K562 (cell line): ENCODE results near the gene ENG. TPM values are rescaled to one million over a fixed set of nuclear protein-coding genes. Genes with fewer than 3 reads are reported as not detected.

ENCODE experiments used
- ARID2 ChIP-seq: fragments of 450-650 bp; IDR thresholded peaks from 2 replicates; pipeline ENCODE4 v1.6.1; 2017; ENCODE audit warnings: antibody characterized with exemption, mild to moderate bottlenecking
- BACH1 ChIP-seq: fragments of 200-800 bp; sonication (Bioruptor generic); IDR thresholded peaks from 2 replicates; pipeline ENCODE4 v1.6.1; 2016; ENCODE audit warnings: missing genetic modification characterization, missing compliant biosample characterization
- DPF2 ChIP-seq: fragments of 450-650 bp; IDR thresholded peaks from 2 replicates; pipeline ENCODE4 v1.6.1; 2016
- GATAD2B ChIP-seq: fragments of 450-650 bp; IDR thresholded peaks from 2 replicates; pipeline ENCODE4 v1.6.1; 2017; ENCODE audit warnings: mild to moderate bottlenecking, borderline replicate concordance
- HMG20B ChIP-seq: fragments of 250-450 bp; sonication (Bioruptor Pico); IDR thresholded peaks from 2 replicates; pipeline ENCODE4 v1.5.0; 2021; ENCODE audit warnings: mild to moderate bottlenecking
- MAFG ChIP-seq: fragments of 450-650 bp; conservative IDR thresholded peaks from 2 replicates; pipeline ENCODE4 v1.6.1; 2016; ENCODE audit warnings: missing genetic modification characterization, missing compliant biosample characterization
- MECOM ChIP-seq: fragments of 250-450 bp; sonication (Bioruptor Pico); IDR thresholded peaks from 2 replicates; pipeline ENCODE4 v1.8.0; 2022; ENCODE audit warnings: inconsistent platforms
- SRF ChIP-seq, 2 experiments: fragments of 250-450, 450-650 bp in 1 of 2; sonication (Bioruptor Pico) in 1 of 2; sonication (generic) in 1 of 2; formaldehyde crosslinking; IDR thresholded peaks; 2 replicates each; pipeline versions ENCODE4 v1.5.0 to v1.5.1; 2020 to 2022; ENCODE audit warnings: mild to moderate bottlenecking in 1 of 2, missing genetic modification reagents in 1 of 2
- SUPT5H ChIP-seq: fragments of 450-650 bp; IDR thresholded peaks from 2 replicates; pipeline ENCODE4 v1.6.1; 2016
- ZNF431 ChIP-seq: sonication (generic); formaldehyde crosslinking; IDR thresholded peaks from 2 replicates; pipeline ENCODE4 v1.8.0; 2022; ENCODE audit warnings: mild to moderate bottlenecking, missing genetic modification reagents
- polyA plus RNA-seq, 8 experiments: library from polyadenylated mRNA; depleted of rRNA in 4 of 8; stranded (reverse) in 5 of 8; unstranded in 3 of 8; fragments of >200 nt; fragmentation: Nextera tagmentation in 2 of 8; fragmentation: Illumina TruSeq in 1 of 8; extraction: Ambion mirVana in 2 of 8; extraction: Trizol in 1 of 8; gene quantifications; 2 replicates each; pipeline versions ENCODE4 v1.2.1 to v1.2.3, GENCODE V29; 2011 to 2014; ENCODE audit warnings: inconsistent platforms in 1 of 8, missing spikeins in 1 of 8
- total RNA-seq, 7 experiments: library from RNA; depleted of rRNA in 6 of 7; stranded (reverse); fragments of >200 nt in 6 of 7; fragmentation: Illumina TruSeq in 2 of 7; extraction: Trizol in 2 of 7; gene quantifications; 2 replicates each; pipeline versions ENCODE4 v1.2.1 to v1.2.3, GENCODE V29; 2011 to 2021; ENCODE audit warnings: low replicate concordance in 1 of 7
- TF ChIP-seq, protein P1 (sequence below): fragments of 450-650 bp; IDR thresholded peaks from 2 replicates; pipeline ENCODE4 v1.6.1; 2017; ENCODE audit warnings: antibody characterized with exemption
- TF ChIP-seq, protein P2 (sequence below), 2 experiments: fragments of 450-650 bp in 1 of 2; sonication (generic) in 1 of 2; formaldehyde crosslinking in 1 of 2; IDR thresholded peaks; 2 replicates each; pipeline versions ENCODE4 v1.7.1 to v1.9.0; 2016 to 2022; ENCODE audit warnings: inconsistent platforms in 1 of 2, mild to moderate bottlenecking in 1 of 2, missing genetic modification reagents in 1 of 2
- TF ChIP-seq, protein P3 (sequence below): IDR thresholded peaks from 2 replicates; pipeline ENCODE4 v1.6.1; 2016; ENCODE audit warnings: missing genetic modification characterization, missing compliant biosample characterization

Gene ENG
- total and polyA plus RNA-seq, 9 of the 15 experiments (the other 6 are each of a cell fraction or from before 2014, with no cell fraction given): 0.04 to 0.40 (median 0.14) TPM; not detected in 1

DNA sequence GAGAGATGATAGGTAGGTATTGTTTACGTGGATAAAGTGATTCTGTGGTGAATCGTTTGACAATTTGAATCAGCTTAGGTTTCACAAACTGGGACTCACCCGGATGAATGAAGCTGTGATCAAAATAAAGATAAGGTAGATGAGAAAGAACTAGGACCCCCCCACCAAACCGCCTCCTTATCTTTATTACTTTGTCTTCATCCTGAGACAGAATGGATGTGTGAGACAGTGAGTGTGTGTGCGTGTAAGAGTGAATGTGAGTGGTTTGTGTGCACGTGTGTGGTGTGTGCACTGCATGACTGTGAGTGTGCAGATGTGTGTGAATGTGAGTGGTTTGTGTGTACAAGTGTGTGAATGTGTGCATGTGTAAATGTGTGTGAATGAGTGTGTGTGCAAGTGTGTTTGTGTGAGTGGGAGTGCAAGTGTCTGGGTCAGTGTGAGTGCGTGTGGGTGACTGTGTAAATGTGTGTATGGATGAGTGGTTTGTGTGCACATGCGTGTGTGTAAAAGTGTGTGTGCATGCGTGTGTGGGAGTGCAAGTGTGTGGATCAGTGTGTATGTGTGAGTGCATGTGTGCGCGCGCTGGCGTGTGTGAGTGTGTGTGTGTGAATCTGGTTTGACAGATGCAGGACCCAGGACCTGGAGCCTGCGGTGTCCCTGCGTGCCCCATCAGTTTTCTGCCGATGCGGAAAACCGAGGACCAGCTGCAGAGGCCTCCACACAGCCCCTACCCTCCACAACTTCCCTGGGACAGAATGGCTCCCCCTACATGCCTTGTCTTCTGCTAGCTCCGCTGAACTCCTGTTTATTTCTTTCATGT lies 11.4 kb upstream of the ENG start (continued):
- TF ChIP-seq, protein P1, sequence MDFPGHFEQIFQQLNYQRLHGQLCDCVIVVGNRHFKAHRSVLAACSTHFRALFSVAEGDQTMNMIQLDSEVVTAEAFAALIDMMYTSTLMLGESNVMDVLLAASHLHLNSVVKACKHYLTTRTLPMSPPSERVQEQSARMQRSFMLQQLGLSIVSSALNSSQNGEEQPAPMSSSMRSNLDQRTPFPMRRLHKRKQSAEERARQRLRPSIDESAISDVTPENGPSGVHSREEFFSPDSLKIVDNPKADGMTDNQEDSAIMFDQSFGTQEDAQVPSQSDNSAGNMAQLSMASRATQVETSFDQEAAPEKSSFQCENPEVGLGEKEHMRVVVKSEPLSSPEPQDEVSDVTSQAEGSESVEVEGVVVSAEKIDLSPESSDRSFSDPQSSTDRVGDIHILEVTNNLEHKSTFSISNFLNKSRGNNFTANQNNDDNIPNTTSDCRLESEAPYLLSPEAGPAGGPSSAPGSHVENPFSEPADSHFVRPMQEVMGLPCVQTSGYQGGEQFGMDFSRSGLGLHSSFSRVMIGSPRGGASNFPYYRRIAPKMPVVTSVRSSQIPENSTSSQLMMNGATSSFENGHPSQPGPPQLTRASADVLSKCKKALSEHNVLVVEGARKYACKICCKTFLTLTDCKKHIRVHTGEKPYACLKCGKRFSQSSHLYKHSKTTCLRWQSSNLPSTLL: peak; percentile 73
- TF ChIP-seq BACH1 (tag) (0 out of 2 replicates have a peak, but pooled peaks have one; percentile 42), MECOM (CRISPR knock-in tag) (no peak), SRF (CRISPR knock-in tag; IDR thresholded peaks at IDR 0.05) (no peak), SUPT5H (peak; percentile 55), ARID2 (no peak), HMG20B (CRISPR knock-in tag) (no peak), MAFG (tag) (0 out of 2 replicates have a peak, but pooled peaks have one; percentile 9), ZNF431 (CRISPR knock-in tag) (0 out of 2 replicates have a peak, but pooled peaks have one; percentile 20), DPF2 (peak; percentile 57; the same call in 1 of the 2 replicates), GATAD2B (no peak)
- TF ChIP-seq, protein P2, sequence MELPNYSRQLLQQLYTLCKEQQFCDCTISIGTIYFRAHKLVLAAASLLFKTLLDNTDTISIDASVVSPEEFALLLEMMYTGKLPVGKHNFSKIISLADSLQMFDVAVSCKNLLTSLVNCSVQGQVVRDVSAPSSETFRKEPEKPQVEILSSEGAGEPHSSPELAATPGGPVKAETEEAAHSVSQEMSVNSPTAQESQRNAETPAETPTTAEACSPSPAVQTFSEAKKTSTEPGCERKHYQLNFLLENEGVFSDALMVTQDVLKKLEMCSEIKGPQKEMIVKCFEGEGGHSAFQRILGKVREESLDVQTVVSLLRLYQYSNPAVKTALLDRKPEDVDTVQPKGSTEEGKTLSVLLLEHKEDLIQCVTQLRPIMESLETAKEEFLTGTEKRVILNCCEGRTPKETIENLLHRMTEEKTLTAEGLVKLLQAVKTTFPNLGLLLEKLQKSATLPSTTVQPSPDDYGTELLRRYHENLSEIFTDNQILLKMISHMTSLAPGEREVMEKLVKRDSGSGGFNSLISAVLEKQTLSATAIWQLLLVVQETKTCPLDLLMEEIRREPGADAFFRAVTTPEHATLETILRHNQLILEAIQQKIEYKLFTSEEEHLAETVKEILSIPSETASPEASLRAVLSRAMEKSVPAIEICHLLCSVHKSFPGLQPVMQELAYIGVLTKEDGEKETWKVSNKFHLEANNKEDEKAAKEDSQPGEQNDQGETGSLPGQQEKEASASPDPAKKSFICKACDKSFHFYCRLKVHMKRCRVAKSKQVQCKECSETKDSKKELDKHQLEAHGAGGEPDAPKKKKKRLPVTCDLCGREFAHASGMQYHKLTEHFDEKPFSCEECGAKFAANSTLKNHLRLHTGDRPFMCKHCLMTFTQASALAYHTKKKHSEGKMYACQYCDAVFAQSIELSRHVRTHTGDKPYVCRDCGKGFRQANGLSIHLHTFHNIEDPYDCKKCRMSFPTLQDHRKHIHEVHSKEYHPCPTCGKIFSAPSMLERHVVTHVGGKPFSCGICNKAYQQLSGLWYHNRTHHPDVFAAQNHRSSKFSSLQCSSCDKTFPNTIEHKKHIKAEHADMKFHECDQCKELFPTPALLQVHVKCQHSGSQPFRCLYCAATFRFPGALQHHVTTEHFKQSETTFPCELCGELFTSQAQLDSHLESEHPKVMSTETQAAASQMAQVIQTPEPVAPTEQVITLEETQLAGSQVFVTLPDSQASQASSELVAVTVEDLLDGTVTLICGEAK (IDR thresholded peaks at IDR 0.05): peak; percentile 32; the same call in 1 of the 2 replicates
- TF ChIP-seq, protein P2 (CRISPR knock-in tag; IDR thresholded peaks at IDR 0.05): no peak
- TF ChIP-seq, protein P3, sequence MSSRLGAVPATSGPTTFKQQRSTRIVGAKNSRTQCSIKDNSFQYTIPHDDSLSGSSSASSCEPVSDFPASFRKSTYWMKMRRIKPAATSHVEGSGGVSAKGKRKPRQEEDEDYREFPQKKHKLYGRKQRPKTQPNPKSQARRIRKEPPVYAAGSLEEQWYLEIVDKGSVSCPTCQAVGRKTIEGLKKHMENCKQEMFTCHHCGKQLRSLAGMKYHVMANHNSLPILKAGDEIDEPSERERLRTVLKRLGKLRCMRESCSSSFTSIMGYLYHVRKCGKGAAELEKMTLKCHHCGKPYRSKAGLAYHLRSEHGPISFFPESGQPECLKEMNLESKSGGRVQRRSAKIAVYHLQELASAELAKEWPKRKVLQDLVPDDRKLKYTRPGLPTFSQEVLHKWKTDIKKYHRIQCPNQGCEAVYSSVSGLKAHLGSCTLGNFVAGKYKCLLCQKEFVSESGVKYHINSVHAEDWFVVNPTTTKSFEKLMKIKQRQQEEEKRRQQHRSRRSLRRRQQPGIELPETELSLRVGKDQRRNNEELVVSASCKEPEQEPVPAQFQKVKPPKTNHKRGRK (tag): no peak
